Duodenal mucosa (tissue), 2 donors: ENCODE data around the gene RAD51.

Experiments
- H3K27ac ChIP-seq: one replicate; pipeline ENCODE4 v1.7.0; 2013; ENCODE audit warnings: low read depth, low read length
- H3K27me3 ChIP-seq, 2 donors: one replicate each; pipeline ENCODE4 v1.7.0; 2013; ENCODE audit warnings: low read length in 2 of 2, control low read depth in 1 of 2; ENCODE audit not compliant: insufficient read depth in 2 of 2, control insufficient read depth in 1 of 2
- H3K36me3 ChIP-seq, 2 donors: one replicate each; pipeline ENCODE4 v1.7.0; 2013; ENCODE audit warnings: low read length in 2 of 2, control low read depth in 1 of 2; ENCODE audit not compliant: insufficient read depth in 2 of 2, control insufficient read depth in 1 of 2
- H3K4me1 ChIP-seq, 2 donors: one replicate each; pipeline ENCODE4 v1.7.0; 2013; ENCODE audit warnings: low read length in 2 of 2, control low read depth in 1 of 2; ENCODE audit not compliant: insufficient read depth in 2 of 2, control insufficient read depth in 1 of 2
- H3K4me3 ChIP-seq, 2 donors: one replicate each; pipeline ENCODE4 v1.7.0; 2013; ENCODE audit warnings: low read length in 2 of 2, low read depth in 1 of 2
- H3K9ac ChIP-seq, 2 donors: one replicate each; pipeline ENCODE4 v1.7.0; 2013; ENCODE audit warnings: low read length in 2 of 2, low read depth in 1 of 2
- H3K9me3 ChIP-seq, 2 donors: one replicate each; pipeline ENCODE4 v1.7.0; 2013; ENCODE audit warnings: low read length in 2 of 2, control low read depth in 1 of 2; ENCODE audit not compliant: control insufficient read depth in 1 of 2

The RAD51 gene

GRCh38 chr15:40775740-40776536 lies 81.0 kb downstream of the RAD51 start:
- Histone ChIP-seq H3K27me3 (no peaks in the 10 kb centered on the region), H3K4me3 (no peak overlapping the region), H3K4me1 (peaks cover under 1 to 2% of the 10 kb centered on the region in 2 donors), H3K9me3 (no peaks in the 10 kb centered on the region), H3K36me3 (peaks cover 49 to 61% of the 10 kb centered on the region in 2 donors), H3K27ac (no peak overlapping the region), H3K9ac (no peak overlapping the region)

GRCh38 chr15:40776537-40777141 lies 81.7 kb downstream of the RAD51 start:
- Histone ChIP-seq H3K9me3 (no peaks in the 10 kb centered on the region), H3K4me1 (no peaks in the 10 kb centered on the region), H3K36me3 (peaks cover 49 to 59% of the 10 kb centered on the region in 2 donors), H3K4me3 (no peak overlapping the region), H3K27me3 (no peaks in the 10 kb centered on the region), H3K27ac (no peak overlapping the region), H3K9ac (no peak overlapping the region)
